ENCODE data around the gene TCOF1. TPM values are rescaled to one million over a fixed set of nuclear protein-coding genes. Genes with fewer than 3 reads are reported as not detected.

The TCOF1 gene
- total RNA-seq, 2 donors from 2014 or later, result 17.5 to 18.1 TPM

DNA sequence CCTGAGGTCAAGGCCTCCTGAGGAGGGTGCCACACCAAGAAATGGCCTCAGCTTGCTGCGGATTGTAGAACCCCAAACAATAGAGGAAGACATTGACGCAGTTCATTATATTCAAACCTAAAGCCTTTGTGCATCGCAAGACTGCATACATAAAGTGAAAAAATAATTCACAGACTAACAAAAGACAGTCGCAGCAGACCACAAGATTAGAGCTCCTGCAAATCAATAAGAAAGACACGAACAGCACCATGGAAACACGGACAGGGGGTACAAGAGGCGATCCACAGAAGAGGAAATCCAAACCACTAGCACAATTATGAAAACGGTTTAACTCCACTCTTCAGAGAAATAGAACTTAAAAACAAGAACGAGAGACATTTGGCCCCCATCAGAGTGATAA is 10.0 kb upstream of the TCOF1 start:
- H3K4me1 ChIP-seq, result peaks cover 0 to 6% of the 10 kb centered on the region in 2 donors
- H3K27me3 ChIP-seq, result no peaks in the 10 kb centered on the region
- H3K9me3 ChIP-seq, result no peaks in the 10 kb centered on the region
- no peak overlapping the region for H3K4me3 ChIP-seq
- no peak for DNase-seq (ENCODE audit: low spot score)
- H3K27ac ChIP-seq, result no peak overlapping the region
- no peak for TF ChIP-seq CTCF (IDR thresholded peaks at IDR 0.05)
- H3K36me3 ChIP-seq, result no peaks in the 10 kb centered on the region

- TF ChIP-seq CTCF (IDR thresholded peaks at IDR 0.05), result no peak
- DNase-seq (ENCODE audit: low spot score), result no peak
- Histone ChIP-seq H3K36me3 (no peaks in the 10 kb centered on the region), H3K4me3 (no peak overlapping the region), H3K4me1 (peaks cover 0 to 6% of the 10 kb centered on the region in 2 donors), H3K9me3 (no peaks in the 10 kb centered on the region), H3K27ac (no peak overlapping the region), H3K27me3 (no peaks in the 10 kb centered on the region)
These were observed 7.7 kb upstream of the TCOF1 start for GRCh38 chr5:150349681-150350275.

- Histone ChIP-seq H3K4me3 (no peak overlapping the region), H3K4me1 (peaks cover 0 to 6% of the 10 kb centered on the region in 2 donors), H3K27ac (no peak overlapping the region), H3K36me3 (no peaks in the 10 kb centered on the region), H3K9me3 (no peaks in the 10 kb centered on the region), H3K27me3 (no peaks in the 10 kb centered on the region)
- DNase-seq (ENCODE audit: low spot score), result peak; percentile 76
- TF ChIP-seq CTCF (IDR thresholded peaks at IDR 0.05), result peak in 1 of 2 donors; percentile 67
These were observed 6.8 kb upstream of the TCOF1 start for GRCh38 chr5:150350524-150351344.

- no peak for DNase-seq (ENCODE audit: low spot score)
- Histone ChIP-seq H3K27me3 (no peaks in the 10 kb centered on the region), H3K4me1 (peaks cover 0 to 13% of the 10 kb centered on the region in 2 donors), H3K9me3 (no peaks in the 10 kb centered on the region), H3K36me3 (no peaks in the 10 kb centered on the region), H3K4me3 (no peak overlapping the region), H3K27ac (no peak overlapping the region)
- no peak for TF ChIP-seq CTCF (IDR thresholded peaks at IDR 0.05)
These were observed 5.1 kb upstream of the TCOF1 start for GRCh38 chr5:150352244-150353031.

DNA sequence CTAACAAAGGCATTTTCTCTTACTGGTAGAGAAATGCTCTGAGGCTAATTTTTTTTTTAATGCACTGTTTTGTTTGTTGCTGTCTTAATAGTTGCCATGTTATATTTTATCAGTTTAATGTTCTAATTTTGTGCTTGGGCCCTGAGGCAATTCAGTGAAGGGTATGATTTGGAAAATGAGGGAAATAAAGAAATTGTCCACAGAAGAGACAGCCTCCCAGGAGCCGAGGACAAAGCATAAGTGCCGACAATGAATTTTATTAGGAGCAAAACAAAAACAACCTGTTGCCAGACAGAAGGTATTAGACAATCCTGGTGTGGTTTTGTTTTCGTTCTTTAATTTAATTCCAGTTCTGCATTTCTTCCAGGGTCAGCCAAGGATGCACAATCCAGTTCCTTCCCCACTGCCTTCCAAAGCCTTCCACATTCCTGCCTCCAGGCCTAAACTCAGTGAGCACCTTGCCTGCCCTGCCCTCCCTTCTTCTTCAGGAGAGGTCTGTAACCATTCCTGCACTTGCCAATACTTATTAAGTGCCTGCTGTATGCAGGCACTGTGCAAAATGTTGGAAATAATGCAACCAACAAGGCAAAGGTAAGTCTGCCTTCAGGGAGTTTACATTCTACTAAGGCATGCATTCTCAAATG is 4.3 kb upstream of the TCOF1 start:
- peaks cover 0 to 16% of the 10 kb centered on the region in 2 donors for H3K4me1 ChIP-seq
- TF ChIP-seq CTCF (IDR thresholded peaks at IDR 0.05), result no peak
- H3K27me3 ChIP-seq, result no peaks in the 10 kb centered on the region
- no peak overlapping the region for H3K4me3 ChIP-seq
- H3K27ac ChIP-seq, result no peak overlapping the region
- H3K9me3 ChIP-seq, result no peaks in the 10 kb centered on the region
- no peak for DNase-seq (ENCODE audit: low spot score)
- H3K36me3 ChIP-seq, result no peaks in the 10 kb centered on the region

Data from right atrium auricular region (tissue), 2 donors.